Natural killer cell (primary cell): ENCODE results near the gene SLC25A24. TPM values are rescaled to one million over a fixed set of nuclear protein-coding genes. Genes with fewer than 3 reads are reported as not detected.
"Not testable (repeated sequence)": the region's sequence is repeated elsewhere in the genome, so short reads cannot be mapped to it uniquely, and the experiment has no call there.

Experiments used
- ATAC-seq, 3 donors: fragments of 150-1000 bp in 2 of 3; fragments of 200-7000 bp in 1 of 3; cut with Tn5 transposase; 1 replicate in 1 of 3; 2 replicates in 2 of 3; pipeline ENCODE4 v1.10.0; 2021; ENCODE audit warnings: mild to moderate bottlenecking in 2 of 3, moderate library complexity in 2 of 3
- DNase-seq, 2 donors: peaks; one replicate each; pipeline versions ENCODE4 v3.0.0 to v3.0.0-alpha.2; 2013 to 2021; ENCODE audit warnings: mixed read lengths in 1 of 2
- H3K27ac ChIP-seq: one replicate; pipeline ENCODE4 v1.5.1; 2013; ENCODE audit warnings: mild to moderate bottlenecking, low read length
- H3K27me3 ChIP-seq: one replicate; pipeline ENCODE4 v1.6.1; 2013; ENCODE audit warnings: low read length; ENCODE audit not compliant: control insufficient read depth, insufficient read depth
- H3K36me3 ChIP-seq: one replicate; pipeline ENCODE4 v1.6.1; 2013; ENCODE audit warnings: low read length; ENCODE audit not compliant: control insufficient read depth, insufficient read depth
- H3K4me1 ChIP-seq: one replicate; pipeline ENCODE4 v1.6.1; 2013; ENCODE audit warnings: low read length; ENCODE audit not compliant: control insufficient read depth, insufficient read depth
- H3K4me3 ChIP-seq: one replicate; pipeline ENCODE4 v1.5.1; 2013; ENCODE audit warnings: low read length
- H3K9me3 ChIP-seq: one replicate; pipeline ENCODE4 v1.6.1; 2013; ENCODE audit warnings: low read length; ENCODE audit not compliant: control insufficient read depth, insufficient read depth
- H3K27ac Mint-ChIP-seq, 2 donors: one replicate each; pipeline ENCODE4 v1.8.0; 2022; ENCODE audit warnings: mild to moderate bottlenecking in 2 of 2, mixed read lengths in 2 of 2, moderate library complexity in 1 of 2
- H3K27me3 Mint-ChIP-seq, 2 donors: one replicate each; pipeline ENCODE4 v1.8.0; 2022; ENCODE audit warnings: low read depth in 2 of 2, mixed read lengths in 2 of 2
- H3K36me3 Mint-ChIP-seq: one replicate; pipeline ENCODE4 v1.8.0; 2022; ENCODE audit warnings: mixed read lengths
- H3K4me1 Mint-ChIP-seq, 2 donors: one replicate each; pipeline ENCODE4 v1.8.0; 2022; ENCODE audit warnings: mixed read lengths in 2 of 2
- H3K4me3 Mint-ChIP-seq: one replicate; pipeline ENCODE4 v1.8.0; 2022; ENCODE audit warnings: mild to moderate bottlenecking, moderate library complexity, mixed read lengths
- H3K9me3 Mint-ChIP-seq, 2 donors: one replicate each; pipeline ENCODE4 v1.8.0; 2022; ENCODE audit warnings: mixed read lengths in 2 of 2
- WGBS: methylation state at CpG from one replicate; pipeline ENCODE4 v1.1.7; 2013; ENCODE audit warnings: missing lambda C conversion rate; ENCODE audit not compliant: insufficient coverage; 5-methylcytosine and 5-hydroxymethylcytosine counted together
- intact Hi-C: fragments of 100-400 bp; cut with micrococcal nuclease; formaldehyde crosslinking; loops from one replicate; pipeline ENCODE4 v1.14.2; 2022
- total RNA-seq, 4 donors: library from RNA; stranded (reverse); fragments of 120-200 nt in 1 of 4; gene quantifications; one replicate each; pipeline versions ENCODE4 v1.2.3 to v1.2.4, GENCODE V29; 2013 to 2022
- TF ChIP-seq, protein P1 (sequence below): fragments of 200-600 bp; IDR thresholded peaks from one replicate; pipeline ENCODE4 v1.8.0; 2022; ENCODE audit warnings: antibody characterized with exemption

SLC25A24 gene
- total RNA-seq, 3 donors from 2014 or later (not counting 1 experiment from before 2014, with no cell fraction given): 7.6 to 11.5 (median 11.3) TPM

DNA sequence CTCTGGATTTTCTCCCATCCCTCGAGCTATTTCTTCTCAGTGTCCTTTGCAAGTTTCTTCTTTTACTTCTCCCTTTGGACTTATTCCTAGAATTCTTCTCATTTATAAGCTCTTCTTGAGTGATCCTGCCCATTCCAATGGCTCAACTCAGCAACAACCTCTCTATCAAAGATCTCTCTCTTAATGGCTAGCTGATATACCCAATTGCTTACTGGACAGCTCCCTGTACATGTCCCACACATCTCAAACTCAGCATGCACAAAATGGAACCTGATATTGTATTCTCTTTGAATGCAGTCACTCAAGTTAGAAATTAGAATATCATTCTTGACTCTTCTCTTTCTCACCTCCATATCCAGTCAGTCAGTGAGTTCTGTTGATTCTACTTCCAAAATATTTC, 48.6 kb downstream of the SLC25A24 start:
- Mint-ChIP-seq H3K4me3 (no peak overlapping the region), H3K9me3 (no peaks in the 10 kb centered on the region), H3K4me1 (no peaks in the 10 kb centered on the region), H3K27ac (no peak overlapping the region), H3K27me3 (no peaks in the 10 kb centered on the region), H3K36me3 (peaks cover 12% of the 10 kb centered on the region)
- H3K4me3 ChIP-seq: no peak overlapping the region
- H3K36me3 ChIP-seq: peaks cover 12% of the 10 kb centered on the region
- intact Hi-C loops: no loop called here
- no peaks in the 10 kb centered on the region for H3K9me3 ChIP-seq
- WGBS: 96% methylated on average over 1 of the region's 1 CpG
- ATAC-seq: no peak
- no peaks in the 10 kb centered on the region for H3K4me1 ChIP-seq
- TF ChIP-seq, protein P1, sequence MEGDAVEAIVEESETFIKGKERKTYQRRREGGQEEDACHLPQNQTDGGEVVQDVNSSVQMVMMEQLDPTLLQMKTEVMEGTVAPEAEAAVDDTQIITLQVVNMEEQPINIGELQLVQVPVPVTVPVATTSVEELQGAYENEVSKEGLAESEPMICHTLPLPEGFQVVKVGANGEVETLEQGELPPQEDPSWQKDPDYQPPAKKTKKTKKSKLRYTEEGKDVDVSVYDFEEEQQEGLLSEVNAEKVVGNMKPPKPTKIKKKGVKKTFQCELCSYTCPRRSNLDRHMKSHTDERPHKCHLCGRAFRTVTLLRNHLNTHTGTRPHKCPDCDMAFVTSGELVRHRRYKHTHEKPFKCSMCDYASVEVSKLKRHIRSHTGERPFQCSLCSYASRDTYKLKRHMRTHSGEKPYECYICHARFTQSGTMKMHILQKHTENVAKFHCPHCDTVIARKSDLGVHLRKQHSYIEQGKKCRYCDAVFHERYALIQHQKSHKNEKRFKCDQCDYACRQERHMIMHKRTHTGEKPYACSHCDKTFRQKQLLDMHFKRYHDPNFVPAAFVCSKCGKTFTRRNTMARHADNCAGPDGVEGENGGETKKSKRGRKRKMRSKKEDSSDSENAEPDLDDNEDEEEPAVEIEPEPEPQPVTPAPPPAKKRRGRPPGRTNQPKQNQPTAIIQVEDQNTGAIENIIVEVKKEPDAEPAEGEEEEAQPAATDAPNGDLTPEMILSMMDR: no peak
- DNase-seq: no peak
- no peaks in the 10 kb centered on the region for H3K27me3 ChIP-seq
- H3K27ac ChIP-seq: no peak overlapping the region

DNA sequence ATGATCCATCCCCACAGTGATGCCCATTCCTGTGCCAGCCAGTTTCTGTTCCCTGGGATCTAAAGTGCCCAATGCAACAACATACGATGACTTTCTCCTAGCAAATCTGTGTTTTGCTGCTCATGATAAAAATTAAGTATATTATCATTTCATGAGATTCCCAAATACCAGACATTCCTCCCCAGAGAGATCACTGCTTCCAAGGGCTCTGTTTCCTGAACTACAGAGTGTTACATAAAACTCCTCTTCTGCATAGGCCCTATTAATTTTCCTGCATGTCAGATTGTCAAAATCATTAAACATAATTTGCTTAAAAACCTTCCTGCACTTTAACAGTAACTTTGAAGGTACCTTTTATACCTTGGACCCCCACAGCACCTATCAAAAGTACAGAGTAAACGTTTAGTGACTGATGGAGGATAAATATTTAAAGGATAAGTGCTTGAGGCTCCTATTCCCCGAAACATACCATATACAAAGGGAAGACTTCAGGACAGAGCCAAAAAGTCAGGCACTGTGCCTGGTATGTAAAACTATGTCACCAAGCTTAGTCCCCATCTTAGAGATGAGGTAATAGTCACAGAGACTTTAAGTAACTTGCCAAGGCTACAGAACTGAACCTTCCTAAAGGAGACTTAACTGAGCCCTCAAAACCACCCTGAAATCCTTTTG, 50.2 kb downstream of the SLC25A24 start:
- Histone ChIP-seq H3K4me3 (no peak overlapping the region), H3K9me3 (no peaks in the 10 kb centered on the region), H3K27ac (no peak overlapping the region), H3K4me1 (no peaks in the 10 kb centered on the region), H3K27me3 (no peaks in the 10 kb centered on the region), H3K36me3 (peaks cover 12% of the 10 kb centered on the region)
- Mint-ChIP-seq H3K9me3 (no peaks in the 10 kb centered on the region), H3K36me3 (peaks cover 26% of the 10 kb centered on the region), H3K27me3 (no peaks in the 10 kb centered on the region), H3K4me3 (no peak overlapping the region), H3K27ac (no peak overlapping the region), H3K4me1 (no peaks in the 10 kb centered on the region)
- DNase-seq: no peak
- TF ChIP-seq, protein P1: no peak
- WGBS: 100% methylated on average over 2 of the region's 3 CpGs
- no peak for ATAC-seq
- intact Hi-C loops: no loop called here

DNA sequence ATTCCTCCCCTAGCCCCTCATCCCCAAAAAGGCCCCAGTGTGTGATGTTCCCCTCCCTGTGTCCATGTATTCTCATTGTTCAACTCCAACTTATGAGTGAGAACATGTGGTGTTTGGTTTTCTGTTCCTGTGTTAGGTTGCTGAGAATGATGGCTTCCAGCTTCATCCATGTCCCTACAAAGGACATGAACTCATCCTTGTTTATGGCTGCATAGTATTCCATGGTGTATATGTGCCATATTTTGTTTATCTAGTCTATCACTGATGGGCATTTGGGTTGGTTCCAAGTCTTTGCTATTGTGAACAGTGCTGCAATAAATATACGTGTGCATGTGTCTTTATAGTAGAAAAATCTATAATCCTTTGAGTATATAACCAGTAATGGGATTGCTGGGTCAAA, 55.6 kb downstream of the SLC25A24 start:
- H3K36me3 Mint-ChIP-seq: peaks cover 37% of the 10 kb centered on the region
- ATAC-seq, H3K4me3 Mint-ChIP-seq, H3K4me1 Mint-ChIP-seq, H3K27me3 ChIP-seq, H3K27ac Mint-ChIP-seq, H3K4me1 ChIP-seq, H3K27me3 Mint-ChIP-seq, intact Hi-C loops, H3K36me3 ChIP-seq, H3K9me3 Mint-ChIP-seq, DNase-seq, H3K4me3 ChIP-seq, H3K9me3 ChIP-seq, H3K27ac ChIP-seq: not testable (repeated sequence)
- 100% methylated on average over 1 of the region's 1 CpG for WGBS

DNA sequence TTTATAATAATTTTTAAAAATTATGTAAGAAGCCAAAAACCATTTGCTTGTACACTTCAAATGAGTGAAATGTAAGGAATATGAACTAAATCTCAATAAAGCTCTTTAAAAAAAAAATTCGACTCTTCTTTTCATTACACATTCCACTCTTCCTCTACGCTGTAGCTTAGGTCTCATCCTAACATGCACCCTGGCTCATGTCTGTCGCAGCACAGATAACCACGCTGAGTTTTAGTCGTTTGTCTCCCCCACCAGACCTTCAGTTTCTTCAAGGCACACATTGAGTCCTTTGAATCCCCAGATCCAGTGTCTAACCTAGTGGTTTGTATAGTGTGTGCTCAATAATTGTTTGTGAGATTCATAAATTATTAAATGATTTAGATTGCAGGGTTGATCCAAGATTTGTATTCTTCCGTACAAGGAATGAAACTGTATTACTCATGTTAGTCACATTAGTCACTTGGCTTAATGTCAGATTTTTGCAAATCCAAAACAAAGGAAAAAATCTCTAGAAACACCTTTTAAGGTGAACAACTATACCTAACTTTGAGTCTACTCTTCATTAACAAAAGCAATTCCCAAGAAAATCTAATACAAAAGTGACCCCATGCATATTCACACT, 57.3 kb downstream of the SLC25A24 start:
- intact Hi-C loops: no loop called here
- Mint-ChIP-seq H3K9me3 (no peaks in the 10 kb centered on the region), H3K27me3 (no peaks in the 10 kb centered on the region), H3K36me3 (peaks cover 37% of the 10 kb centered on the region), H3K4me3 (no peak overlapping the region), H3K4me1 (no peaks in the 10 kb centered on the region), H3K27ac (no peak overlapping the region)
- DNase-seq (no peak), ATAC-seq (no peak)
- Histone ChIP-seq H3K27me3 (no peaks in the 10 kb centered on the region), H3K27ac (no peak overlapping the region), H3K4me1 (no peaks in the 10 kb centered on the region), H3K9me3 (no peaks in the 10 kb centered on the region), H3K36me3 (peaks cover 5% of the 10 kb centered on the region), H3K4me3 (no peak overlapping the region)
- TF ChIP-seq, protein P1: no peak
- WGBS: 95% methylated on average over 5 of the region's 6 CpGs
